Chondrocyte (in vitro differentiated cells): ENCODE data around the gene NTRK3. TPM values are rescaled to one million over a fixed set of nuclear protein-coding genes. Genes with fewer than 3 reads are reported as not detected.

ENCODE experiments used
- DNase-seq: peaks from one replicate; pipeline ENCODE4 v3.0.0; 2021; ENCODE audit warnings: mixed read lengths, low spot score
- H3K27ac Mint-ChIP-seq: one replicate; pipeline ENCODE4 v1.8.0; 2021; ENCODE audit warnings: mild to moderate bottlenecking, moderate library complexity, mixed read lengths; ENCODE audit not compliant: unreplicated experiment
- H3K27me3 Mint-ChIP-seq: 2 replicates; pipeline ENCODE4 v1.8.0; 2021; ENCODE audit warnings: low read depth, mixed read lengths
- H3K36me3 Mint-ChIP-seq: 2 replicates; pipeline ENCODE4 v1.8.0; 2021; ENCODE audit warnings: low read depth, mixed read lengths
- H3K4me1 Mint-ChIP-seq: 2 replicates; pipeline ENCODE4 v1.8.0; 2021; ENCODE audit warnings: low read depth, mild to moderate bottlenecking, mixed read lengths
- H3K4me3 Mint-ChIP-seq: one replicate; pipeline ENCODE4 v1.8.0; 2021; ENCODE audit warnings: mild to moderate bottlenecking, moderate library complexity, mixed read lengths; ENCODE audit not compliant: unreplicated experiment
- H3K9me3 Mint-ChIP-seq: 2 replicates; pipeline ENCODE4 v1.8.0; 2021; ENCODE audit warnings: low read depth, mixed read lengths
- total RNA-seq: library from RNA; stranded (reverse); gene quantifications from 3 replicates; pipeline ENCODE4 v1.2.1, GENCODE V29; 2021
- TF ChIP-seq, protein P1 (sequence below): fragments of 200-600 bp; sonication (generic); IDR thresholded peaks from 2 replicates; pipeline ENCODE4 v1.5.0; 2021; ENCODE audit warnings: antibody characterized with exemption, mild to moderate bottlenecking, moderate library complexity

NTRK3 gene
- total RNA-seq, 1 donor from 2014 or later = not detected

DNA sequence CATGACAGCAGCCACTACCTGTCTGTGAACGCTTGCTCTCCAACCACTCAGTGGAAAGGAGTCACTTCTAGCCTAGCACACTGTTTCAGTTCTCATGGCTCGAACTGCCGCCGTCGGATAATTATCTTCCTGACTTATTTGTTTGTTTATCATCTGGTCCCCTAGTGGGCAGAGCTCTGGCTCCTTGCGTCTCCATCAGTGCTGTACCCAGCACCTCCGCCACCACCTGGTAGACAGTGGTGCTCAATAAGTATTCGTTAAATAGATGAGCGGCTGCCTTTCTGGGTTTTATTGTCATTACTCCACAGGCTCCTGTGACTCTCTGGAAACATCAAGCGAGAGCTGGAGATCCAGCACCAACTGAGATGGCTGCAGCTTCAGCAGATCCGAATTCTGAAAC, 297.5 kb downstream of the NTRK3 start:
- Mint-ChIP-seq H3K4me1 (no peaks in the 10 kb centered on the region), H3K4me3 (no peak overlapping the region), H3K27me3 (peaks cover 8% of the 10 kb centered on the region), H3K36me3 (no peaks in the 10 kb centered on the region), H3K9me3 (peaks cover 3% of the 10 kb centered on the region), H3K27ac (no peak overlapping the region)
- TF ChIP-seq, protein P1, sequence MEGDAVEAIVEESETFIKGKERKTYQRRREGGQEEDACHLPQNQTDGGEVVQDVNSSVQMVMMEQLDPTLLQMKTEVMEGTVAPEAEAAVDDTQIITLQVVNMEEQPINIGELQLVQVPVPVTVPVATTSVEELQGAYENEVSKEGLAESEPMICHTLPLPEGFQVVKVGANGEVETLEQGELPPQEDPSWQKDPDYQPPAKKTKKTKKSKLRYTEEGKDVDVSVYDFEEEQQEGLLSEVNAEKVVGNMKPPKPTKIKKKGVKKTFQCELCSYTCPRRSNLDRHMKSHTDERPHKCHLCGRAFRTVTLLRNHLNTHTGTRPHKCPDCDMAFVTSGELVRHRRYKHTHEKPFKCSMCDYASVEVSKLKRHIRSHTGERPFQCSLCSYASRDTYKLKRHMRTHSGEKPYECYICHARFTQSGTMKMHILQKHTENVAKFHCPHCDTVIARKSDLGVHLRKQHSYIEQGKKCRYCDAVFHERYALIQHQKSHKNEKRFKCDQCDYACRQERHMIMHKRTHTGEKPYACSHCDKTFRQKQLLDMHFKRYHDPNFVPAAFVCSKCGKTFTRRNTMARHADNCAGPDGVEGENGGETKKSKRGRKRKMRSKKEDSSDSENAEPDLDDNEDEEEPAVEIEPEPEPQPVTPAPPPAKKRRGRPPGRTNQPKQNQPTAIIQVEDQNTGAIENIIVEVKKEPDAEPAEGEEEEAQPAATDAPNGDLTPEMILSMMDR = no peak
- no peak for DNase-seq

DNA sequence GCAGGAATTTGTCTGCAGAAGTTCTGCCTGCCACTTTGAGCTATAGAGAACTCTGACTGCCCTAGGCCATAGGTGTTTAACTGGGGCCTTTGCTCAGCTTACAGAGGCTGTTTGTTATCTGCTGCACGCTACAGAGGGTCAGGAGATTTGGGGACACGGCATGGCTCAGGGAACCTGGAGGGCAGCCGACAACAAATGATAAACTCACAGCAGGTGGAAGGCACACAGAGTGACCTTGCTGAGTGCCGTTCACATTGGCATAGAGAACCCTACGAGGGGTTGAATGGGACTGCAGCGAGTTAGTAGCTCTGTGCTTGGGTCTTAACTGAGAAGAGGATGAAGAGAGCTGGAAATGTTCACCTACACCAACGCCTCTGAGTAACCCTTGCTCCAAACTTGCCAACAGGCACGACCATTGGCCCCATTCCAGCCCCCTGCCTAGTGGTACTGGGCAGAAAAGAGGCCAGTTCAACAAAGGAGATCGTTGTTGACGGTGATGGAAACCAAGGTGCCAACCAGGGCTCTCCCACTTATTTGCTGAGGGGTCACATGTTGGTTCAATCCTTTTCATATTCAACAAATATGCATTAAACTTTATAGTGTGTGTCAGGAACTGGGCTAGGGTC, 301.1 kb downstream of the NTRK3 start:
- peaks cover 6% of the 10 kb centered on the region for H3K27me3 Mint-ChIP-seq
- H3K36me3 Mint-ChIP-seq = no peaks in the 10 kb centered on the region
- H3K4me1 Mint-ChIP-seq = no peaks in the 10 kb centered on the region
- no peak for DNase-seq
- no peak overlapping the region for H3K27ac Mint-ChIP-seq
- H3K9me3 Mint-ChIP-seq = peaks cover 8% of the 10 kb centered on the region
- TF ChIP-seq, protein P1 = no peak
- no peak overlapping the region for H3K4me3 Mint-ChIP-seq

DNA sequence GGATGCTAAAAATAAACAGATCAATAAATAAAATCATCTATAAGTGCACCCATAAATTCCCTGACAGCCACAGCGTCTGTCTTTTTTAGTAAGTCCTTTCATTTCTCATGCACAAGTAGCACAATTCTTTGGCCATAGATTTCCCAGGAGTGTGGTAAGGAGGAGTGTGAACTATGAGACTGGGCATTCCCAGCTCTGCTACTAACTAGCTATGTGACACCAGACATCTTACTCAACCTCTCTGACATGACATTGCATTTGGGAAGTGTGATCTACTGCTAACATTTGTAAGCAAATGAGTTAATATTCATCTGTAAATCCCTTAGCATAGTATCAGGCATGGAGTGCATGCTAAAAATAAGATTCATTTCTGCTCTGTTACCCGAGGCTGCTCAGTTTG, 301.7 kb downstream of the NTRK3 start:
- H3K27ac Mint-ChIP-seq = no peak overlapping the region
- no peak for DNase-seq
- H3K4me3 Mint-ChIP-seq = no peak overlapping the region
- peaks cover 6% of the 10 kb centered on the region for H3K27me3 Mint-ChIP-seq
- H3K9me3 Mint-ChIP-seq = peaks cover 8% of the 10 kb centered on the region
- no peaks in the 10 kb centered on the region for H3K4me1 Mint-ChIP-seq
- TF ChIP-seq, protein P1 = no peak
- no peaks in the 10 kb centered on the region for H3K36me3 Mint-ChIP-seq

DNA sequence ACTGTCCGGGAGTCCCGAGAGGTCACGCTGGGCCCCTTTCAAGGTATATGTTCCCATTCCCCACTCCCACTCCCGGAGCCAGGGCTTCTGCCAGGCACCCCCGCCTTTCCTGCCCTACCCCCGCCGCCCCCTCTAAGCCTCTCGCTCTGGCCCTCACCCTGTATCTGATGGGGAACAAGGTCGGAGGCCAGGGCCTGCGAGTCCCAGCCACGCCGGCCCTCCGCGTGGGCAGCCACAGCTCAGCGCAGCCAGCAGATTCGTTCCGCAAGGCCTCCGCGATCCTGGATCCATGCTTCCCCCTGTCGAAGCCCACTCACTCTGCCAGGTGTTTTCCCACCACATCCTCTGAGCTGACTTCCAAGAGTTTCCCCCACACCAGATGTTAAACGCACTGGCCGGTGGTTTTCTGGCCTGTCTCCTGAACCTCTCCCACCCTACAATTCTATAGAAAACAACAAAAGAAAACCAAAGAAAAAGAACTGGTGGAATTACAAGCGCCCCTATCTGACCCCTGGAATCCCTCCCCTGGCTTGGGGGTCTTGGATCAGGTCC, 303.7 kb downstream of the NTRK3 start:
- Mint-ChIP-seq H3K27me3 (peaks cover 3% of the 10 kb centered on the region), H3K4me3 (no peak overlapping the region), H3K9me3 (peaks cover 5% of the 10 kb centered on the region), H3K27ac (no peak overlapping the region), H3K36me3 (no peaks in the 10 kb centered on the region), H3K4me1 (no peaks in the 10 kb centered on the region)
- DNase-seq = no peak
- TF ChIP-seq, protein P1 = no peak

DNA sequence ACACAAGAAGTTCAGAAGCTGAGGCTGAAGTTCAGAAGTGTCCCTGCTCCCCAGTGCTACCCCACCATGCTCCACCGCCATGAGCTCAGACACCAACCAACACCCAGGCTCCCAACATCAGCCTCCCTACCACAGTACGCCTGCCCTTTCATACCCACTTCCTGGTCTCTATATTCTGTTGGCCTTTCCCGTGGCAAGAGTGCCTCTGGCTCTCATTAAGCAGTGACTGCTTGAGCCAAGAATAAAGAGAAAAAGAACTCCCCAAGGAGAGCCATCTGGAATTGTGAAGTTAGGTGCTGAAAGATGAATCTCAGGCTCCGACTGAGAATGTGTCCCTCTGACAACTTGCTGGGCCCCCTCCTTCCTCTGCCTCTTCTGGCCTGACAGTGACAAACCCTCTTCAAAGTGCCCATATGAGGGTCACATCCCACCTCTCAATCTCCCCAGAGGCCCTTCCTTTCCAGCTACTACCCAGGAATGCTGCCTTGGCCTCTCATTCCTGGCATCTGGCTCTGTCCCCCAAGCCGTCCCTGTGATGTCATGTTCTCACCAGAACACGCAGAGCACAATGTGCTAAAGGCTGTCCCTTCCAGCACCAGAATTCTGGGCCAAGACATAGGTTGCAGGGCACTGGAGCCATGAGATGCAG, 306.8 kb downstream of the NTRK3 start:
- Mint-ChIP-seq H3K27me3 (peaks cover 3% of the 10 kb centered on the region), H3K27ac (no peak overlapping the region), H3K4me1 (no peaks in the 10 kb centered on the region), H3K4me3 (no peak overlapping the region), H3K9me3 (peaks cover 5% of the 10 kb centered on the region), H3K36me3 (no peaks in the 10 kb centered on the region)
- TF ChIP-seq, protein P1 = no peak
- DNase-seq = no peak
